SK-N-MC (cell line): ENCODE measurements around the gene FER1L5.

Experiments
- EZH2 ChIP-seq: fragments of 200-600 bp; sonication (generic); IDR thresholded peaks from one replicate; pipeline ENCODE4 v1.6.1; 2017; ENCODE audit warnings: antibody characterized with exemption
- FOXP2 ChIP-seq: optimal IDR thresholded peaks from 2 replicates; pipeline ENCODE3; 2011; ENCODE audit warnings: mild to moderate bottlenecking, moderate library complexity; ENCODE audit not compliant: insufficient read depth; ENCODE audit errors: extremely low read length, control extremely low read depth
- POLR2AphosphoS5 ChIP-seq: IDR thresholded peaks from 2 replicates; pipeline ENCODE4 v1.6.1; 2012; ENCODE audit warnings: mild to moderate bottlenecking, low read depth, low read length, borderline replicate concordance

DNA sequence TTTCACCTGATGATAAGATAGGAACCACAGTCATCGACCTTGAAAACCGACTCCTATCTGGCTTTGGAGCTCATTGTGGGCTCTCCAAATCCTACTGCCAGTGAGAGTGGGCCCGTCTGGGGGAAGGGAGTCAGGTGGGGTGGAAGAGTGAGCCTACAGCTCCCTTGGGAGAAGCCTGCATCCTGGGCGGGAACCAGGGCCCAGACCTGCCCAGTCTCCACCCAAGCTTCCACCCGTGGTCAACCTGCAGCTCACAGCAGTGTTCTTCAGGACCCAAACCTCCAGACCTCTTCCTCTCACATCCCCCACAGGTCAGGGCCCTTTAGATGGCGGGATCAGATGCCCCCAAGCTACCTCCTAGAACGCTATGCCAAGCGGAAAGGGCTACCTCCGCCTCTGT lies 57.1 kb downstream of the FER1L5 start:
- TF ChIP-seq EZH2 (no peak), POLR2AphosphoS5 (no peak), FOXP2 (no peak)
